GM18861 (cell line): ENCODE data around the gene RXRB.

Source experiments
- ATAC-seq: cut with Tn5 transposase; IDR thresholded peaks from one replicate; pipeline ENCODE4 v1.9.1; 2021; ENCODE audit not compliant: unreplicated experiment

RXRB gene

DNA sequence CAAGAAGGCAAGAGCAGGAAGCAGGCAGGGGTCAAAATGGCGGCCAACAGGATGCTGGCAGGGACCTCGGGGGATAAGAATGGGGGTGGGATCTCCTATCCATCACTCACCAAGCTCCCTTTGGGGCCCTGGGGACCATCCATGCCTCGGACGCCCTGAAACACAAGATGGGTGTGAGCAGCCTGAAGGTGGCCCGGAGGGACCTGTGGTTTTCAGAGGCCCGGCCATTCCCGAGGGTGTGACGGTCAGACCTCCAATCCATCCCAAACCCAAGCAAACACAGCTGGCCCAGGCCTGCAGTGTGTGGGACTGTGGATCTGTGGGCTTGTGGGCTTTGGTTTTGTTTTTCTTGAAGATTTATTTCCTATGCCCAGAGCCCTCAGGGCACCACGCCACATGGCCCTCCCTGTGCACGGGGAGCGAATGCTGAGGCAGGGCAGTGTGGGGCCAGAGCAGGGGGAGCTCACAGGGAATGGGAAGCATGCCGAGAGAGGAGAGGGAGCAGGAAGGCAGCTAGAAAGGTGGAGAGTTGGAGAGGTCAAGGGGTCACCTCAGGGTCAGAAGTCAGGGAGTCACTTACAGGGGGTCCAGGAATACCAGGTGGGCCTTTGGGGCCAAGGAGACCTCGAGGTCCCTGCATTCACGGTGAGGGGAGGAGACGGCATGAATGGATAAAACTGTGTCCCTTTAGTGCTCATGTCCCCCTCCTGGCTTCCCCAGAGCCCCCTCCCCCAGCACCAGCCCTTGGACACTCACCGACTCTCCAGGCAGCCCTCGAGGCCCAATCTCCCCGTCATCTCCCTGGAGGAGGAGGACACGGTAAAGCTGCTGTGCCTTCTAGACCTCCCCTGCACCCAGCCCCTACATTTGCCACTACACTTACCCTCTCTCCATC lies 22.7 kb downstream of the RXRB start:
- no peak for ATAC-seq

DNA sequence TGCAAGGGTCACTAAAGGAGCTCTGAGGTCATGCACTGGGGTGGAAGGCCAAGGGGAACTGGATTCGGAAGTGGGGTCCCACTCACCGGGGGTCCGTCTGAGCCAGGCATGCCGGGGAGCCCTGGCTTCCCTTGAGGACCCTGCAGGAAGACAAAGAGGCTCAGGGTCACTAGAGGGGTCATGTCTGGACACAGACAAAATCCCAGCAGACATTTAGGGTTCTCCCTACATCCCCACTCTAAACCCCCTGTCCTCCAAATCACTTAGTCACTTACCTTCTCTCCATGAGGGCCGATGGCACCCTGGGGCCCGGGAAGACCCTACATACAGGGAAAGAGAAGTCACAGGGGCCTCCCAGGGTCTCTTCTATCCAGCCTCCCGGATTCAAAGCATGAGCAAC lies 23.6 kb downstream of the RXRB start:
- no peak for ATAC-seq

GRCh38 chr6:33175436-33176069 lies 24.9 kb downstream of the RXRB start:
- ATAC-seq, result no peak

GRCh38 chr6:33174784-33175183 lies 25.7 kb downstream of the RXRB start:
- no peak for ATAC-seq

DNA sequence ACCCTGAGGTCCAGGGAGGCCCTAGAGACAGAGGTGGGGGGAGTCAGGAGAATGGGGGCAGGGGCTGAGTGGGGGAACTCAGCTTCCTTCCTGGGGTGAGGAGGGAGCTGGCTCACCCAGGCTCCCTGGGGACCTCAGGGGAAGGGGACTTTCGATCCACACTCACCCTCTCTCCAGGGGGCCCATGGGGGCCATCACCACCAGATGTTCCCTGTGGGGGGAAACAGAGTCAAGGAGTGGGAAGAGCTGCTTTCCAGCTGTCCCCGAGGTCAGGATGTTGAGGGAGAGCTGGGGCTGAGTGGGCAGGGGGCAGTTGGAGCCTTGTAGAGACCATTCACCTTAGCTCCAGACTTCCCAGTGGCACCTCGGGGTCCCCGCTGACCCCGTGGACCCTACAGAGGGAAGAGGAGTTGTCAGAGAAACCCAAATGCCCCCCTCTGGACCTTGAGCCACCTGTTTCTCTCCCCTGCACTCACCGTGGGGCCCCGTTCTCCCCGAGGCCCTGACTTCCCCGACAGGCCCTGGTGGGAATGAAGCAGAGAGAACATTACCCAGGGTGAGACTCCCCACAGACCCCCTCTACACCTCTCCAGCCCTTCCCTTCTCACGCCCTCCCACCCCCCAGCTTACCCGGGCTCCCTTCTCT lies 26.8 kb downstream of the RXRB start:
- ATAC-seq, result no peak

- ATAC-seq, result no peak
Observed at GRCh38 chr6:33172688-33173534, 27.6 kb downstream of the RXRB start.

- no peak for ATAC-seq
Observed at GRCh38 chr6:33171880-33172687, 28.4 kb downstream of the RXRB start.

DNA sequence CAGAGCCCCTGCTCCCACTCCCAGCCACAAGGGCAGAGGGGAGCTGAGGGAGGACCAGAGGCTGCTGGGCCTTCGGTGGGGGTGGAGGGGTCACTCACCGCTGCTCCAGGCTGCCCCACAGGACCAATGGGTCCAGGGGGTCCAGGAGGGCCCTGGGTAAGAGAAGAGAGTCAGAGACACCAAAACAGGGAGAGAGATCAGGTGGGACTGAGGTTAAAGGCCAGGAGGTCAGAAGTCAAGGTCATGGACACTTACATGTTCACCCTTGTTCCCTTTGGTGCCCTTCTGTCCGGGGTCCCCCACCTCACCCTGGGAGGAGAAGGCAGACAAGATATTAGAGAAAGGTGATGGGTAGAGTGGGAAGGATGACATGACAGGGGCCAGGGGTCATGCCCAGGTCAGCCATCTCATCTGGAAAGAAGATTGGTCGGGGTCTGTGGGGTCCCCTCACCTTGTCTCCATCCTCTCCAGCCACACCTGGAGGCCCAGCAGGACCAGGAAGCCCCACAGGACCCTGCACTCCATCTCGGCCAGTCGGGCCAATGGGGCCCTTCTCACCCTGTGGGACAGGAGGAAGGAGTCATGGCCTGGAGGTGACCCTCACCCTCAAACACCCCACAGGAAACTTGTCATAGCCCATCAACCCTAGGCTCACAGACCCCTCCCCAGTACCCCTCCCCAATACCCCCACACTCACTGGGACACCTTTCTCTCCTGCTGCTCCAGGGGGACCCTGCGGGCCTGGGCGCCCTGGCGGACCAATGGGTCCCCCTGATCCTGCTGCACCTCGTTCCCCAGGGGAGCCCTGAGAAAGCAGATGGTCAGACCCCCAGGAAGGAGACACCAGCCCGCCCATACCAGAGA lies 29.2 kb downstream of the RXRB start:
- no peak for ATAC-seq

DNA sequence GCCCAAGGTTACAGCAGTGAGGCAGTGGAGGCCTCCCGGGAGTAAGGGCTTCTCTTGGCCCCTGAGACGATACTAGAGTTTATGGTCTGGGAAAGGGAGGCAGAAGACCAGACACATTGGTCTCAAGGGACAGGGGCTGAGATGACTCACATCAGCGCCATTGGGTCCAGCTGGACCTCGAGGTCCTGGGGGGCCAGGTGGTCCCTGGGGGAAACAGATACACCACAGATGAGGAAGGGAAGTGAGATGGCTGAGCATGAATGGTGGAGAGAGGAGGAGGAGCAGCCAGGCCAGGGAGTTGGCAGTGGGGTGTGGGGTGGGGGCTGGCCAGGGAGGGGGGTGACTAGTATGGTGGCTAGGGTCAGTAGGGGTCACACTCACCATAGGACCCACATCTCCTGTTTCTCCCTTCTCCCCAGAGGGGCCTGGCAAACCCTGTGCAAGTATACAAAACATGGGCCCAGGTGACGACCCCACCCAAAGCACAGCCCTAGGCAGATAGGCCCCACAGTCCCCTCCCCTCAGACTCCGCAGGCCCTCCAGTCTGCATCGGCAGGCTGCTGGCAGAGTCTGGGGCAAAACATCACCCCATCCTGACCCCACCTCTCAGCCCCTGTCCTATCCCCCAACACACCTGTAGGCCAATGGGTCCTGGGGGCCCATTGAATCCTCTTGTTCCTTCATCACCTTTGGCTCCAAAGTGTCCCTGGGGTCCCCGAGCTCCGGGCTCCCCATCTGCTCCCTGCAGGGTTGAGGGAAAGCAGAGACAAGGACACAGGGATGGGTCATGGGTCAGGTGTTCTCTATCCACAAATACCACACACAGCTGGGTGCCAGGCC lies 30.1 kb downstream of the RXRB start:
- no peak for ATAC-seq

DNA sequence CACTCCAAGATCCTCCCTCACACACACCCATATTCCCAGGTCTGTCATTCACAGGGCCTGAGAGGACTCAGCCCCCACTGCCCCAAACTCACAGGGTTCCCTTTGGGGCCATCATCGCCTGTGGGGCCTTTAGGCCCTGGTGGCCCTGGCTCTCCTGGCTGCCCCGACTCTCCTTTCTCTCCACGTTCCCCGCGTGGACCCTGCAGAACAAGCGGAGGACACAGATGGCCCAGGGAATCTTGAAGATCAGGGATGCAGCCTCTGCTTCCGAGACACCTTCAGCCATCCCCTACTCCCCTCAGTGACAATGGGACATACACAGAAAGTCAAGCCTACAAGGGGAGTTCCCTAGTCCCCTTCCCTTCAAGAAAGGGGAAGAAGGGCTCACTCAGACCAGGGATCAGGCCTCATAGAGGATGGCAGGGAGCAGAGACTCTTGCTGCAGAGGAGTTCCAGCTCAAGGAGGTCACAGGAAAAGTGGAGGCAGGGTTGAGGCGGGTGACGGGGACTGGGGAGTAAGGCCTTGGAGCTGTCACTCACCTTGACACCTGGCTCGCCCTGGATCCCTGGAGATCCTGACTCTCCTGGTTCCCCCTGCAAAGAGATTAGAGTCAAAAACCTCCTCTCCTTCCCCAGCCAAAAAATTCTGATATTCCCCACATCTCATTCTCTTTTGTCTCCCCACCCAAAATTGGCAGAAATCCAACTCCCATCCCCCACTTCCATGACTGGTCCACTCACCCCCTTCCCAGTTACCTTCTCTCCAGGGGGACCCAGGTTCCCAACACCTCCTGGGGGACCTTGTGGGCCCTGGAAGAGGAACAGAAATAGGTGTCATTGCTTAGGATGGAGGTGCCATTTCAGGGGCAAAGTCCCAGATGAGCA lies 30.9 kb downstream of the RXRB start:
- ATAC-seq, result no peak

- no peak for ATAC-seq
Observed at GRCh38 chr6:33168639-33169038, 31.8 kb downstream of the RXRB start.

- no peak for ATAC-seq
Observed at GRCh38 chr6:33168284-33168601, 32.2 kb downstream of the RXRB start.

- no peak for ATAC-seq
Observed at GRCh38 chr6:33167374-33168283, 32.8 kb downstream of the RXRB start.

DNA sequence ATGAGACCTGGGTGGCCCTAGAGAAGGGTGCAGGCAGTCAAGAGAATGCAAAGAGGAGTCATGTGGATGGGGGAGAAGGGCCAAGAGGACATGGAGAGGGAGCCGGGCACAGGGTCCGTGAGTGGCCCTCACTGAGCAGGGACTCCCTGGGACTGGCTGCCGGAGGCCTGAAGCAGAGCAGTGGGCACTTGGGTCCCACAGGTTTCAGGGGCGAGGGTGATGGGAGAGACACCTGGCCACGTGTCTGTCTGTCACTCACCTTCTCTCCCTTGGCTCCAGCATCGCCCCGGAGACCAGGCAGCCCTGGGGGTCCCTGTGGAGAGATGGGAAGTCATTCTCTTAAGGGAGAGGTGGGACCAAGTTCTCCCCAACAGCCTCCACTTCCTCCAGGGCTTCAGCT lies 33.7 kb downstream of the RXRB start:
- ATAC-seq, result no peak

DNA sequence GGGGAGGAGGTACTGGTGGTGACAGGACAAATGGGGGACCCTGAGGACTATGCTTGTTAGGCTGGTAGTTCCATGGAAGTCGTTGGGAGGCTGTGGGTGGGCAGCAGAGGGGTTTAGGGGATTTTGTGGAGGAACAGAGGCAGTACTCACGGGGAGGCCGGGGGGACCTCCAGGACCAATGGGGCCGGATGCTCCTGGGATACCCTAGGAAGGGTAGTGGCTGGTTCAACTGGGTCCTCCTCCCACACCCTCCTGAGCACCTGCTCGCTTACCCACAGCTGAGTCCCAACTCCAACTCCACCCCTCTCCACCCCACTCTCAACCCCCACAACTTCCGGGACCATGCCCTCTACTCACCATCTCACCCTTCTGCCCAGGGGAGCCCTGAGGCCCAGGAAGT lies 34.1 kb downstream of the RXRB start:
- no peak for ATAC-seq

DNA sequence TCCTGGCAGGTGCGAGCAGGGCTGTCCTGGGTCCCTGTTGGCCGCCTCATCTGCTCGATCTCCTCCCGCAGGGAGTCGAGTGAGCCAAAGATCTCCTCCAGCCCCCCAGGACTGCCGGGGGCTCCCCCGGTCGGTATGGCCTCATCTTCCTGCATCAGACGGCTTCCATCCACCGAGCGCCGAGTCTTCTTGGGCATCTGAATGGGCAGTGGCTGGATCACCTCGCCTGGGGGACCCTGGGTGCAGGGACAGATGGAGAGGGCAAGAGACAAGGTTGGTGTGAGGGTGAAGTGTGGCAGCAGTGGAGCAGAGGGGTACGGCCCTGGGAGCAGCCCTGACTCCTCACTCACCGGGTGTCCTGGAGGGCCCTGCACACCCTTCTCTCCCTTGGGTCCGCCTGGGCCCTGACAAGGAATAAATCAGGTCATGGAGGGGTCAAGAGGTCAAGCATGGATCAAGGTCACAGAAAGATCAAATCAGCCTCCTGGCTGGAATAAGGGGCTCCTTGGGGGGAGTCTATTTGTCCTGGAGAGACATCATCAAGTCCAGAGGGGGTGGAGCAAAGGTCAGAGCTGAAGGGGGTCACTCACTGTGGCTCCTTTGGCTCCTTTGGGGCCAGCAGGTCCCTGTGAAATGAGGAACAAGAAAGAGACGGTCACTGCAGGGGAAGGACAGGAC lies 34.7 kb downstream of the RXRB start:
- ATAC-seq, result no peak
